H1 (cell line): ENCODE data around the gene INO80C. TPM values are rescaled to one million over a fixed set of nuclear protein-coding genes. Genes with fewer than 3 reads are reported as not detected.

Experiments
- CTCF ChIA-PET: fragments of 300-600 bp; sonication (Branson Sonifier 250); formaldehyde crosslinking; loops from one replicate; lab custom pipeline; 2021; ENCODE audit not compliant: partially characterized antibody; lab: Charles Lee
- POLR2A ChIA-PET: fragments of 300-600 bp; sonication (Branson Sonifier 250); formaldehyde crosslinking; loops from one replicate; lab custom pipeline; 2021; ENCODE audit warnings: inconsistent platforms; ENCODE audit not compliant: partially characterized antibody; lab: Charles Lee
- DNase-seq, 2 experiments: peaks; one replicate each; pipeline versions ENCODE4 v3.0.0 to v3.0.0-alpha.2; 2010 to 2022; ENCODE audit warnings: low spot score in 2 of 2, low read depth in 1 of 2, mixed read lengths in 1 of 2
- FAIRE-seq: peaks from 2 replicates; lab custom pipeline; 2011; peaks lifted over from hg19 to GRCh38; lab: Jason Lieb, UNC
- H2AFZ ChIP-seq: 2 replicates; pipeline ENCODE4 v1.8.1; 2012; ENCODE audit warnings: low read length, inconsistent platforms
- H2AK5ac ChIP-seq: 2 replicates; pipeline ENCODE4 v1.6.1; 2013; ENCODE audit warnings: low read depth, low read length
- H2BK120ac ChIP-seq: replicated peaks from 2 replicates; pipeline ENCODE3; 2013; ENCODE audit warnings: low read depth, low read length, inconsistent platforms
- H2BK12ac ChIP-seq: 2 replicates; pipeline ENCODE4 v1.6.1; 2013; ENCODE audit warnings: low read depth, low read length
- H2BK15ac ChIP-seq: 2 replicates; pipeline ENCODE4 v1.6.1; 2013; ENCODE audit warnings: low read length
- H2BK20ac ChIP-seq: 2 replicates; pipeline ENCODE4 v1.6.1; 2013; ENCODE audit warnings: low read length
- H2BK5ac ChIP-seq: 2 replicates; pipeline ENCODE4 v1.6.1; 2013; ENCODE audit warnings: low read depth, low read length
- H3K14ac ChIP-seq: 2 replicates; pipeline ENCODE4 v1.6.1; 2013; ENCODE audit warnings: inconsistent platforms; ENCODE audit not compliant: insufficient read length
- H3K18ac ChIP-seq: 2 replicates; pipeline ENCODE4 v1.6.1; 2013; ENCODE audit warnings: low read length; ENCODE audit errors: extremely low read depth
- H3K23ac ChIP-seq: 2 replicates; pipeline ENCODE4 v1.6.1; 2013; ENCODE audit warnings: inconsistent platforms; ENCODE audit not compliant: insufficient read length
- H3K23me2 ChIP-seq: 2 replicates; pipeline ENCODE4 v1.6.1; 2013; ENCODE audit warnings: low read depth, low read length
- H3K27ac ChIP-seq: 2 replicates; pipeline ENCODE4 v1.6.1; 2011; ENCODE audit warnings: low read depth, low read length, inconsistent platforms
- H3K27me3 ChIP-seq, 4 experiments: replicated peaks in 1 of 4; 1 replicate in 1 of 4; 2 replicates in 3 of 4; pipeline versions ENCODE4 v1.6.1 to v1.8.1; 2011 to 2013; ENCODE audit warnings: low read length in 3 of 4, mild to moderate bottlenecking in 3 of 4, inconsistent platforms in 2 of 4, mixed read lengths in 2 of 4, moderate library complexity in 1 of 4; ENCODE audit not compliant: control insufficient read depth in 3 of 4, insufficient read depth in 3 of 4; ENCODE audit errors: extremely low read depth in 1 of 4
- H3K36me3 ChIP-seq, 4 experiments: 2 replicates each; pipeline versions ENCODE4 v1.6.1 to v1.8.1; 2011 to 2013; ENCODE audit warnings: mild to moderate bottlenecking in 4 of 4, low read length in 3 of 4, moderate library complexity in 2 of 4, control low read depth in 1 of 4, inconsistent platforms in 1 of 4; ENCODE audit not compliant: insufficient read depth in 4 of 4, control insufficient read depth in 2 of 4
- H3K4ac ChIP-seq: replicated peaks from 2 replicates; pipeline ENCODE3; 2013; ENCODE audit warnings: low read length, low read depth, mixed read lengths, inconsistent platforms; ENCODE audit not compliant: insufficient read length
- H3K4me1 ChIP-seq, 4 experiments: replicated peaks in 1 of 4; 1 replicate in 1 of 4; 2 replicates in 3 of 4; pipeline versions ENCODE4 v1.6.1 to v1.8.1; 2011 to 2013; ENCODE audit warnings: low read length in 3 of 4, inconsistent platforms in 2 of 4, mixed read lengths in 1 of 4; ENCODE audit not compliant: insufficient read depth in 4 of 4, control insufficient read depth in 3 of 4
- H3K4me2 ChIP-seq, 2 experiments: 2 replicates each; pipeline versions ENCODE4 v1.6.1 to v1.8.1; 2011 to 2013; ENCODE audit warnings: low read depth in 2 of 2, low read length in 2 of 2, control low read depth in 1 of 2, inconsistent platforms in 1 of 2, mild to moderate bottlenecking in 1 of 2; ENCODE audit not compliant: insufficient read depth in 1 of 2
- H3K4me3 ChIP-seq, 4 experiments: fragments of 200-600, 300-600 bp in 1 of 4; sonication (generic), shearing (Covaris generic), sonication (Bioruptor Twin) in 1 of 4; 2 replicates each; pipeline versions ENCODE4 v1.5.1 to v1.8.1; 2011 to 2016; ENCODE audit warnings: low read length in 4 of 4, low read depth in 3 of 4, control low read depth in 2 of 4, inconsistent platforms in 2 of 4, mild to moderate bottlenecking in 2 of 4, mixed read lengths in 1 of 4, moderate library complexity in 1 of 4; ENCODE audit not compliant: insufficient read depth in 2 of 4; ENCODE audit errors: extremely low read depth in 1 of 4
- H3K56ac ChIP-seq: replicated peaks from 2 replicates; pipeline ENCODE3; 2013; ENCODE audit warnings: low read depth, mild to moderate bottlenecking, mixed read lengths, low read length, inconsistent platforms; ENCODE audit not compliant: insufficient read length
- H3K79me1 ChIP-seq: 2 replicates; pipeline ENCODE4 v1.6.1; 2013; ENCODE audit warnings: low read depth, low read length, control low read depth
- H3K79me2 ChIP-seq, 2 experiments: 2 replicates each; pipeline versions ENCODE4 v1.6.1 to v1.8.1; 2012 to 2013; ENCODE audit warnings: low read length in 2 of 2, mild to moderate bottlenecking in 2 of 2, inconsistent platforms in 1 of 2; ENCODE audit not compliant: insufficient read depth in 2 of 2, control insufficient read depth in 1 of 2
- H3K9ac ChIP-seq, 4 experiments: replicated peaks in 1 of 4; 1 replicate in 1 of 4; 2 replicates in 3 of 4; pipeline versions ENCODE4 v1.6.1 to v1.8.1; 2011 to 2013; ENCODE audit warnings: low read depth in 3 of 4, low read length in 3 of 4, control low read depth in 2 of 4, mild to moderate bottlenecking in 2 of 4, moderate library complexity in 2 of 4, inconsistent platforms in 1 of 4; ENCODE audit errors: extremely low read depth in 1 of 4
- H3K9me3 ChIP-seq, 2 experiments: 2 replicates each; pipeline versions ENCODE4 v1.6.1 to v1.8.1; 2012 to 2013; ENCODE audit warnings: mild to moderate bottlenecking in 2 of 2, moderate library complexity in 2 of 2, control low read depth in 1 of 2, inconsistent platforms in 1 of 2, low read depth in 1 of 2, low read length in 1 of 2, mixed read lengths in 1 of 2; ENCODE audit not compliant: insufficient read depth in 2 of 2
- H4K20me1 ChIP-seq, 2 experiments: replicated peaks in 1 of 2; 2 replicates each; pipeline versions ENCODE3 to v1.8.1; 2011 to 2013; ENCODE audit warnings: inconsistent platforms in 2 of 2, low read length in 2 of 2, mild to moderate bottlenecking in 1 of 2; ENCODE audit not compliant: insufficient read depth in 2 of 2, control insufficient read depth in 1 of 2
- H4K5ac ChIP-seq: 2 replicates; pipeline ENCODE4 v1.6.1; 2013; ENCODE audit warnings: low read length, low read depth, mixed read lengths, inconsistent platforms; ENCODE audit not compliant: insufficient read length
- H4K8ac ChIP-seq: 2 replicates; pipeline ENCODE4 v1.8.0; 2013; ENCODE audit warnings: mild to moderate bottlenecking, moderate library complexity, low read length, inconsistent platforms; ENCODE audit not compliant: insufficient read depth; ENCODE audit errors: extremely low read depth
- H4K91ac ChIP-seq: replicated peaks from 2 replicates; pipeline ENCODE3; 2013; ENCODE audit warnings: low read length, mixed read lengths, inconsistent platforms; ENCODE audit not compliant: insufficient read length
- BCL11A ChIP-seq, 2 experiments: IDR thresholded peaks; one replicate each; pipeline ENCODE4 v1.6.1; 2011; ENCODE audit warnings: low read depth in 2 of 2, low read length in 2 of 2, mild to moderate bottlenecking in 2 of 2
- EZH2 ChIP-seq: fragments of 200-600 bp; sonication (generic); IDR thresholded peaks from 2 replicates; pipeline ENCODE4 v1.7.1; 2012; ENCODE audit warnings: low read depth, mild to moderate bottlenecking, moderate library complexity, low read length, inconsistent platforms; ENCODE audit not compliant: severe bottlenecking
- GABPA ChIP-seq: IDR thresholded peaks from 2 replicates; pipeline ENCODE4 v1.6.1; 2011; ENCODE audit warnings: mild to moderate bottlenecking, low read length, moderate library complexity, borderline replicate concordance; ENCODE audit not compliant: insufficient read depth
- JUN ChIP-seq: IDR thresholded peaks from 2 replicates; pipeline ENCODE4 v1.6.1; 2011; ENCODE audit warnings: low read depth, mild to moderate bottlenecking, improper control_type of control experiment, low read length
- KDM1A ChIP-seq: fragments of 200-600, 300-600 bp; sonication (generic); IDR thresholded peaks from 2 replicates; pipeline ENCODE4 v1.7.1; 2016; ENCODE audit warnings: mild to moderate bottlenecking, low read length, borderline replicate concordance
- KDM5A ChIP-seq: fragments of 200-600 bp; IDR thresholded peaks from 2 replicates; pipeline ENCODE4 v1.7.1; 2012; ENCODE audit warnings: mild to moderate bottlenecking, low read length, inconsistent platforms, mixed read lengths
- NANOG ChIP-seq: IDR thresholded peaks from 2 replicates; pipeline ENCODE4 v1.6.1; 2011; ENCODE audit warnings: low read length, low read depth, mild to moderate bottlenecking, inconsistent platforms; ENCODE audit not compliant: insufficient read depth, poor library complexity, severe bottlenecking
- POLR2AphosphoS5 ChIP-seq: IDR thresholded peaks from 2 replicates; pipeline ENCODE4 v1.6.1; 2011; ENCODE audit warnings: low read depth, low read length
- RBBP5 ChIP-seq: IDR thresholded peaks from 2 replicates; pipeline ENCODE4 v1.7.1; 2012; ENCODE audit warnings: low read depth, mild to moderate bottlenecking, inconsistent platforms, low read length, moderate library complexity, borderline replicate concordance
- SIN3A ChIP-seq, 2 experiments: IDR thresholded peaks in 1 of 2; conservative IDR thresholded peaks in 1 of 2; 2 replicates each; pipeline ENCODE4 v1.6.1; 2011 to 2012; ENCODE audit warnings: low read length in 2 of 2, improper control_type of control experiment in 1 of 2, low read depth in 1 of 2, mild to moderate bottlenecking in 1 of 2
- ZNF274 ChIP-seq: IDR thresholded peaks from 2 replicates; pipeline ENCODE4 v1.7.0; 2012; ENCODE audit warnings: low read length, borderline replicate concordance; ENCODE audit errors: extremely low read depth
- WGBS, 2 experiments: shearing (Covaris generic) in 1 of 2; methylation state at CpG; one replicate each; pipeline versions ENCODE4 v1.1.6 to v1.1.7; 2013 to 2015; ENCODE audit warnings: low lambda C conversion rate in 2 of 2, mixed read lengths in 2 of 2, inconsistent platforms in 1 of 2, low coverage in 1 of 2, missing lambda C conversion rate in 1 of 2; ENCODE audit not compliant: insufficient replicate concordance in 2 of 2, insufficient coverage in 1 of 2, insufficient read length in 1 of 2; ENCODE audit errors: extremely low coverage in 1 of 2, missing lambda C conversion rate in 1 of 2; 5-methylcytosine and 5-hydroxymethylcytosine counted together
- polyA plus RNA-seq, 7 experiments: library from polyadenylated mRNA; depleted of rRNA in 3 of 7; stranded (reverse) in 5 of 7; unstranded in 2 of 7; fragments of >200 nt in 5 of 7; fragments of 200-250 nt in 2 of 7; gene quantifications; 1 replicate in 5 of 7; 2 replicates in 1 of 7; 4 replicates in 1 of 7; pipeline versions ENCODE4 v1.2.1 to v1.2.3, GENCODE V29; 2011 to 2013; ENCODE audit warnings: missing spikeins in 2 of 7, mixed read lengths in 2 of 7
- total RNA-seq: library from RNA; stranded (reverse); fragmentation: NEBNext Ultra II Directional; extraction: Animal tissue kit (Norgen Biotek cat#: 25700); gene quantifications from 2 replicates; pipeline ENCODE4 v1.2.1, GENCODE V29; 2021
- TF ChIP-seq, protein P1 (sequence below): IDR thresholded peaks from 2 replicates; pipeline ENCODE4 v1.6.1; 2011; ENCODE audit warnings: low read depth, mild to moderate bottlenecking, low read length; ENCODE audit not compliant: insufficient read depth

Gene INO80C
- total and polyA plus RNA-seq, 2 of the 8 experiments (the other 6 are each of a cell fraction or from before 2014, with no cell fraction given): 30.1 to 48.9 TPM

GRCh38 chr18:35467624-35468016 is 30.1 kb downstream of the INO80C start:
- Histone ChIP-seq H4K91ac (no peak overlapping the region), H3K79me1 (no peaks in the 10 kb centered on the region), H3K56ac (no peak overlapping the region), H2BK5ac (no peak overlapping the region), H4K8ac (0 out of 2 replicates have a peak overlapping the region, but pooled peaks have one; percentile 53), H3K9me3 (no peaks in the 10 kb centered on the region), H3K4me2 (no peak overlapping the region), H2AK5ac (no peak overlapping the region), H3K79me2 (no peaks in the 10 kb centered on the region), H4K5ac (no peak overlapping the region), H3K4ac (no peak overlapping the region), H3K27me3 (no peaks in the 10 kb centered on the region), H3K23ac (no peak overlapping the region), H2BK15ac (no peak overlapping the region), H3K14ac (no peak overlapping the region), H2BK120ac (no peak overlapping the region), H3K23me2 (no peaks in the 10 kb centered on the region), H3K4me3 (no peak overlapping the region), H3K9ac (no peak overlapping the region), H2BK12ac (no peak overlapping the region), H2BK20ac (no peak overlapping the region), H3K27ac (no peak overlapping the region), H3K4me1 (no peaks in the 10 kb centered on the region), H4K20me1 (peaks cover 0 to 2% of the 10 kb centered on the region in 2 experiments), H2AFZ (no peak overlapping the region), H3K36me3 (peaks cover 0 to 14% (median 1%) of the 10 kb centered on the region in 4 experiments; a peak in 4 of 8 replicates), H3K18ac (no peak overlapping the region)
- 91% methylated on average over 4 of the region's 4 CpGs; no CpG with 5 or more reads in 1 of the 2 experiments for WGBS, 2 experiments
- no peak for DNase-seq
- no peak for FAIRE-seq
- ChIA-PET POLR2A (interaction anchor here (1.0 to 1.1 kb wide), 2 partner anchors 16 to 149 kb away, joined by 3 read pairs; no protein-coding TSS in a partner anchor), CTCF (no interaction called here)
- TF ChIP-seq BCL11A (IDR thresholded peaks at IDR 0.05; ENCODE audit: low read depth in 2 of 2, low read length in 2 of 2) (no peak), ZNF274 (no peak), KDM1A (no peak), EZH2 (no peak), KDM5A (no peak), GABPA (no peak), JUN (no peak), POLR2AphosphoS5 (no peak), SIN3A (conservative IDR thresholded peaks at IDR 0.05 in 1 of 2, IDR thresholded peaks at IDR 0.05 in 1 of 2; ENCODE audit: low read depth in 1 of 2, low read length in 2 of 2) (no peak), NANOG (no peak), RBBP5 (no peak)
- TF ChIP-seq, protein P1, sequence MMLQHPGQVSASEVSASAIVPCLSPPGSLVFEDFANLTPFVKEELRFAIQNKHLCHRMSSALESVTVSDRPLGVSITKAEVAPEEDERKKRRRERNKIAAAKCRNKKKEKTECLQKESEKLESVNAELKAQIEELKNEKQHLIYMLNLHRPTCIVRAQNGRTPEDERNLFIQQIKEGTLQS: no peak
